Esophagus squamous epithelium (tissue), 4 donors: ENCODE measurements around the gene SUDS3.

Experiments used
- POLR2A ChIP-seq, 4 donors: fragments of 450-650 bp; IDR thresholded peaks; one replicate each; pipeline ENCODE4 v1.6.1; 2017; ENCODE audit warnings: antibody characterized with exemption in 4 of 4, mild to moderate bottlenecking in 4 of 4, moderate library complexity in 3 of 4
- TF ChIP-seq, protein P1 (sequence below), 6 experiments: fragments of 450-650 bp in 4 of 6; fragments of 200-600 bp in 2 of 6; sonication (generic) in 2 of 6; IDR thresholded peaks; one replicate each; pipeline ENCODE4 v1.5.1; 2016 to 2019; ENCODE audit warnings: antibody characterized with exemption in 6 of 6, mild to moderate bottlenecking in 4 of 6, moderate library complexity in 4 of 6

DNA sequence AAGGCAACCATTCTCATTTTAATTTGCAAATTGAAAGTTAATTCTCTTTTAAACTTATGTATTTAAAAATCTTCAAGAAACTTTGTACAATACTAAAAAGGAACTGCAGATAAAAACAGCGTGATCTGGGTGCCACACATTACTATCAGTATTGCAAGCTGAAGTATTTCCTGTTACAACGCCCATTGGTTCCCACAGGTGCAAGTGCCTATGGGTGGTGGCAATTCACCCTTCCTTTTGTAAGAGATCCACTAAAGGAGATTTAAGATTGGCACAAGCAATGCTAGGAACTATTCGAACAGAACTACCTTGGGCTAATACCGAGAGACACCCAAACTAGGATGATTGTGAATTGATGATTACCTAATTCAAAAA lies 16.8 kb upstream of the SUDS3 start:
- TF ChIP-seq POLR2A (IDR thresholded peaks at IDR 0.05) = no peak
- TF ChIP-seq, protein P1, sequence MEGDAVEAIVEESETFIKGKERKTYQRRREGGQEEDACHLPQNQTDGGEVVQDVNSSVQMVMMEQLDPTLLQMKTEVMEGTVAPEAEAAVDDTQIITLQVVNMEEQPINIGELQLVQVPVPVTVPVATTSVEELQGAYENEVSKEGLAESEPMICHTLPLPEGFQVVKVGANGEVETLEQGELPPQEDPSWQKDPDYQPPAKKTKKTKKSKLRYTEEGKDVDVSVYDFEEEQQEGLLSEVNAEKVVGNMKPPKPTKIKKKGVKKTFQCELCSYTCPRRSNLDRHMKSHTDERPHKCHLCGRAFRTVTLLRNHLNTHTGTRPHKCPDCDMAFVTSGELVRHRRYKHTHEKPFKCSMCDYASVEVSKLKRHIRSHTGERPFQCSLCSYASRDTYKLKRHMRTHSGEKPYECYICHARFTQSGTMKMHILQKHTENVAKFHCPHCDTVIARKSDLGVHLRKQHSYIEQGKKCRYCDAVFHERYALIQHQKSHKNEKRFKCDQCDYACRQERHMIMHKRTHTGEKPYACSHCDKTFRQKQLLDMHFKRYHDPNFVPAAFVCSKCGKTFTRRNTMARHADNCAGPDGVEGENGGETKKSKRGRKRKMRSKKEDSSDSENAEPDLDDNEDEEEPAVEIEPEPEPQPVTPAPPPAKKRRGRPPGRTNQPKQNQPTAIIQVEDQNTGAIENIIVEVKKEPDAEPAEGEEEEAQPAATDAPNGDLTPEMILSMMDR (IDR thresholded peaks at IDR 0.05) = no peak
